GM23338 (cell line): ENCODE data around the gene ZBBX. TPM values are rescaled to one million over a fixed set of nuclear protein-coding genes. Genes with fewer than 3 reads are reported as not detected.

ENCODE experiments used
- ATAC-seq: fragments of 200-7000 bp; cut with Tn5 transposase; 3 replicates; pipeline ENCODE4 v1.9.1; 2020
- DNase-seq: peaks from one replicate; pipeline ENCODE4 v3.0.0-alpha.2; 2015; ENCODE audit warnings: low spot score
- H2AFZ ChIP-seq: fragments of 200-600 bp; sonication (generic); 2 replicates; pipeline ENCODE4 v1.8.0; 2016; ENCODE audit warnings: antibody characterized with exemption, mild to moderate bottlenecking, moderate library complexity
- H3F3A ChIP-seq: fragments of 200-600 bp; sonication (generic); replicated peaks from 2 replicates; pipeline ENCODE4 v1.8.0; 2017; ENCODE audit warnings: antibody characterized with exemption, mixed run types, low read depth
- H3K27ac ChIP-seq: fragments of 200-600 bp; sonication (generic); 2 replicates; pipeline ENCODE4 v1.6.1; 2016; ENCODE audit warnings: low read depth
- H3K27me3 ChIP-seq: fragments of 200-600 bp; sonication (generic); 2 replicates; pipeline ENCODE4 v1.8.0; 2016; ENCODE audit warnings: mild to moderate bottlenecking, mixed run types, moderate library complexity; ENCODE audit not compliant: insufficient read depth
- H3K36me3 ChIP-seq: fragments of 200-600 bp; sonication (generic); 2 replicates; pipeline ENCODE4 v1.8.0; 2016; ENCODE audit warnings: mild to moderate bottlenecking; ENCODE audit not compliant: insufficient read depth
- H3K4me1 ChIP-seq: fragments of 200-600 bp; sonication (generic); 2 replicates; pipeline ENCODE4 v1.8.0; 2016; ENCODE audit warnings: mild to moderate bottlenecking, moderate library complexity; ENCODE audit not compliant: insufficient read depth
- H3K4me2 ChIP-seq: fragments of 200-600 bp; sonication (generic); 2 replicates; pipeline ENCODE4 v1.7.1; 2017; ENCODE audit warnings: mixed run types
- H3K4me3 ChIP-seq: fragments of 200-600 bp; sonication (generic); 2 replicates; pipeline ENCODE4 v1.6.1; 2016; ENCODE audit warnings: mixed run types
- H3K79me2 ChIP-seq: fragments of 200-600 bp; sonication (generic); replicated peaks from 2 replicates; pipeline ENCODE4 v1.8.0; 2017; ENCODE audit warnings: mild to moderate bottlenecking; ENCODE audit not compliant: insufficient read depth
- H3K9me2 ChIP-seq: fragments of 200-600 bp; sonication (generic); 2 replicates; pipeline ENCODE4 v1.8.0; 2017; ENCODE audit not compliant: insufficient read depth
- H4K20me1 ChIP-seq: fragments of 200-600 bp; sonication (generic); replicated peaks from 2 replicates; pipeline ENCODE4 v1.8.0; 2017; ENCODE audit warnings: mild to moderate bottlenecking; ENCODE audit not compliant: insufficient read depth
- H3K27ac Mint-ChIP-seq: 2 replicates; pipeline ENCODE4 v1.8.0; 2020; ENCODE audit warnings: inconsistent platforms, mild to moderate bottlenecking, moderate library complexity, mixed read lengths
- H3K27me3 Mint-ChIP-seq: 3 replicates; pipeline ENCODE4 v1.8.0; 2022; ENCODE audit warnings: low read depth, mild to moderate bottlenecking, moderate library complexity, mixed read lengths, inconsistent platforms; ENCODE audit not compliant: insufficient read depth, poor library complexity
- H3K36me3 Mint-ChIP-seq: 3 replicates; pipeline ENCODE4 v1.8.0; 2021; ENCODE audit warnings: low read depth, mild to moderate bottlenecking, inconsistent platforms, moderate library complexity, mixed read lengths
- H3K4me1 Mint-ChIP-seq: 3 replicates; pipeline ENCODE4 v1.8.0; 2020; ENCODE audit warnings: mild to moderate bottlenecking, inconsistent platforms, mixed read lengths
- H3K4me3 Mint-ChIP-seq: 3 replicates; pipeline ENCODE4 v1.8.0; 2021; ENCODE audit warnings: moderate library complexity, mild to moderate bottlenecking, inconsistent platforms, mixed read lengths
- H3K9me3 Mint-ChIP-seq: 3 replicates; pipeline ENCODE4 v1.8.0; 2020; ENCODE audit warnings: moderate library complexity, mild to moderate bottlenecking, inconsistent platforms, mixed read lengths
- CREB1 ChIP-seq: fragments of 250-450 bp; sonication (Bioruptor Pico); IDR thresholded peaks from 2 replicates; pipeline ENCODE4 v1.5.0; 2020; ENCODE audit warnings: low read depth, mild to moderate bottlenecking, moderate library complexity
- EZH2 ChIP-seq: fragments of 200-600 bp; sonication (generic); IDR thresholded peaks from one replicate; pipeline ENCODE4 v1.8.0; 2017; ENCODE audit warnings: antibody characterized with exemption, mild to moderate bottlenecking, low read depth; ENCODE audit not compliant: unreplicated experiment
- POLR2AphosphoS5 ChIP-seq: IDR thresholded peaks from 2 replicates; pipeline ENCODE4 v1.6.1; 2016; ENCODE audit warnings: antibody characterized with exemption, low read depth
- STAT1 ChIP-seq: IDR thresholded peaks from one replicate; pipeline ENCODE4 v1.6.1; 2016; ENCODE audit warnings: antibody characterized with exemption; ENCODE audit not compliant: unreplicated experiment
- ZNF114 ChIP-seq: fragments of 250-450 bp; sonication (Bioruptor Pico); IDR thresholded peaks from 2 replicates; pipeline ENCODE4 v1.5.0; 2020; ENCODE audit warnings: mild to moderate bottlenecking, moderate library complexity
- polyA plus RNA-seq: library from polyadenylated mRNA; unstranded; fragments of >200 nt; fragmentation: Nextera tagmentation; extraction: Ambion mirVana; gene quantifications from 2 replicates; pipeline ENCODE4 v1.2.1, GENCODE V29; 2016
- total RNA-seq: library from RNA; depleted of rRNA; stranded (reverse); fragments of >200 nt; shearing (Covaris generic); gene quantifications from 2 replicates; pipeline ENCODE4 v1.2.3, GENCODE V29; 2014
- TF ChIP-seq, protein P1 (sequence below), 2 experiments: fragments of 200-600 bp in 1 of 2; sonication (generic) in 1 of 2; conservative IDR thresholded peaks; 2 replicates each; pipeline versions ENCODE4 v1.5.1 to v1.6.1; 2016 to 2017; ENCODE audit warnings: antibody characterized with exemption in 2 of 2, low read depth in 2 of 2, mild to moderate bottlenecking in 2 of 2, moderate library complexity in 1 of 2
- TF ChIP-seq, protein P2 (sequence below): fragments of 250-450 bp; sonication (Bioruptor Pico); IDR thresholded peaks from 2 replicates; pipeline ENCODE4 v1.5.0; 2020; ENCODE audit warnings: mild to moderate bottlenecking, moderate library complexity
- TF ChIP-seq, protein P3 (sequence below): IDR thresholded peaks from one replicate; pipeline ENCODE4 v1.6.1; 2018; ENCODE audit warnings: antibody characterized with exemption; ENCODE audit not compliant: unreplicated experiment

Gene ZBBX
- total and polyA plus RNA-seq, 2 experiments from 2014 or later = 0.90 to 1.1 TPM

DNA sequence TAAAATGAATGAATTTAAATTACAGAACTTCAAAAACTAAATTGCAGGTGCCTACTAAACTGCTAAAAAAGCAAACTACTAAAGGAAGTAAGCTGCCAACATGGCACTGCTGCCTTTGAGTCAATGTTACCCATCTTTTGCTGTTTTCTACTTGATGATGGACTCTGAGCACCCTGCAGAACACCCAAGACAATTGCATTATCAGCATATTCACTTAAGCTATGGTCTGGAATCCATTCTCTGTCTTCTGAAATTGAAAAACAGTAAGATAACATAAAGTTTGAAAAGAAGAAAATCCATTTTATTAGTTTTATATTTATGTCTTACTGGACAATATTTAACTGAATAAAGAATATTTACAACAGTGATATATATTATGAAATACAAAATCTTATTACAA is 91.4 kb downstream of the ZBBX start (continued):
- TF ChIP-seq, protein P1, sequence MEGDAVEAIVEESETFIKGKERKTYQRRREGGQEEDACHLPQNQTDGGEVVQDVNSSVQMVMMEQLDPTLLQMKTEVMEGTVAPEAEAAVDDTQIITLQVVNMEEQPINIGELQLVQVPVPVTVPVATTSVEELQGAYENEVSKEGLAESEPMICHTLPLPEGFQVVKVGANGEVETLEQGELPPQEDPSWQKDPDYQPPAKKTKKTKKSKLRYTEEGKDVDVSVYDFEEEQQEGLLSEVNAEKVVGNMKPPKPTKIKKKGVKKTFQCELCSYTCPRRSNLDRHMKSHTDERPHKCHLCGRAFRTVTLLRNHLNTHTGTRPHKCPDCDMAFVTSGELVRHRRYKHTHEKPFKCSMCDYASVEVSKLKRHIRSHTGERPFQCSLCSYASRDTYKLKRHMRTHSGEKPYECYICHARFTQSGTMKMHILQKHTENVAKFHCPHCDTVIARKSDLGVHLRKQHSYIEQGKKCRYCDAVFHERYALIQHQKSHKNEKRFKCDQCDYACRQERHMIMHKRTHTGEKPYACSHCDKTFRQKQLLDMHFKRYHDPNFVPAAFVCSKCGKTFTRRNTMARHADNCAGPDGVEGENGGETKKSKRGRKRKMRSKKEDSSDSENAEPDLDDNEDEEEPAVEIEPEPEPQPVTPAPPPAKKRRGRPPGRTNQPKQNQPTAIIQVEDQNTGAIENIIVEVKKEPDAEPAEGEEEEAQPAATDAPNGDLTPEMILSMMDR (conservative IDR thresholded peaks at IDR 0.05; ENCODE audit: low read depth in 2 of 2) = no peak
- TF ChIP-seq ZNF114 (CRISPR knock-in tag) (no peak), STAT1 (no peak)
- TF ChIP-seq, protein P2, sequence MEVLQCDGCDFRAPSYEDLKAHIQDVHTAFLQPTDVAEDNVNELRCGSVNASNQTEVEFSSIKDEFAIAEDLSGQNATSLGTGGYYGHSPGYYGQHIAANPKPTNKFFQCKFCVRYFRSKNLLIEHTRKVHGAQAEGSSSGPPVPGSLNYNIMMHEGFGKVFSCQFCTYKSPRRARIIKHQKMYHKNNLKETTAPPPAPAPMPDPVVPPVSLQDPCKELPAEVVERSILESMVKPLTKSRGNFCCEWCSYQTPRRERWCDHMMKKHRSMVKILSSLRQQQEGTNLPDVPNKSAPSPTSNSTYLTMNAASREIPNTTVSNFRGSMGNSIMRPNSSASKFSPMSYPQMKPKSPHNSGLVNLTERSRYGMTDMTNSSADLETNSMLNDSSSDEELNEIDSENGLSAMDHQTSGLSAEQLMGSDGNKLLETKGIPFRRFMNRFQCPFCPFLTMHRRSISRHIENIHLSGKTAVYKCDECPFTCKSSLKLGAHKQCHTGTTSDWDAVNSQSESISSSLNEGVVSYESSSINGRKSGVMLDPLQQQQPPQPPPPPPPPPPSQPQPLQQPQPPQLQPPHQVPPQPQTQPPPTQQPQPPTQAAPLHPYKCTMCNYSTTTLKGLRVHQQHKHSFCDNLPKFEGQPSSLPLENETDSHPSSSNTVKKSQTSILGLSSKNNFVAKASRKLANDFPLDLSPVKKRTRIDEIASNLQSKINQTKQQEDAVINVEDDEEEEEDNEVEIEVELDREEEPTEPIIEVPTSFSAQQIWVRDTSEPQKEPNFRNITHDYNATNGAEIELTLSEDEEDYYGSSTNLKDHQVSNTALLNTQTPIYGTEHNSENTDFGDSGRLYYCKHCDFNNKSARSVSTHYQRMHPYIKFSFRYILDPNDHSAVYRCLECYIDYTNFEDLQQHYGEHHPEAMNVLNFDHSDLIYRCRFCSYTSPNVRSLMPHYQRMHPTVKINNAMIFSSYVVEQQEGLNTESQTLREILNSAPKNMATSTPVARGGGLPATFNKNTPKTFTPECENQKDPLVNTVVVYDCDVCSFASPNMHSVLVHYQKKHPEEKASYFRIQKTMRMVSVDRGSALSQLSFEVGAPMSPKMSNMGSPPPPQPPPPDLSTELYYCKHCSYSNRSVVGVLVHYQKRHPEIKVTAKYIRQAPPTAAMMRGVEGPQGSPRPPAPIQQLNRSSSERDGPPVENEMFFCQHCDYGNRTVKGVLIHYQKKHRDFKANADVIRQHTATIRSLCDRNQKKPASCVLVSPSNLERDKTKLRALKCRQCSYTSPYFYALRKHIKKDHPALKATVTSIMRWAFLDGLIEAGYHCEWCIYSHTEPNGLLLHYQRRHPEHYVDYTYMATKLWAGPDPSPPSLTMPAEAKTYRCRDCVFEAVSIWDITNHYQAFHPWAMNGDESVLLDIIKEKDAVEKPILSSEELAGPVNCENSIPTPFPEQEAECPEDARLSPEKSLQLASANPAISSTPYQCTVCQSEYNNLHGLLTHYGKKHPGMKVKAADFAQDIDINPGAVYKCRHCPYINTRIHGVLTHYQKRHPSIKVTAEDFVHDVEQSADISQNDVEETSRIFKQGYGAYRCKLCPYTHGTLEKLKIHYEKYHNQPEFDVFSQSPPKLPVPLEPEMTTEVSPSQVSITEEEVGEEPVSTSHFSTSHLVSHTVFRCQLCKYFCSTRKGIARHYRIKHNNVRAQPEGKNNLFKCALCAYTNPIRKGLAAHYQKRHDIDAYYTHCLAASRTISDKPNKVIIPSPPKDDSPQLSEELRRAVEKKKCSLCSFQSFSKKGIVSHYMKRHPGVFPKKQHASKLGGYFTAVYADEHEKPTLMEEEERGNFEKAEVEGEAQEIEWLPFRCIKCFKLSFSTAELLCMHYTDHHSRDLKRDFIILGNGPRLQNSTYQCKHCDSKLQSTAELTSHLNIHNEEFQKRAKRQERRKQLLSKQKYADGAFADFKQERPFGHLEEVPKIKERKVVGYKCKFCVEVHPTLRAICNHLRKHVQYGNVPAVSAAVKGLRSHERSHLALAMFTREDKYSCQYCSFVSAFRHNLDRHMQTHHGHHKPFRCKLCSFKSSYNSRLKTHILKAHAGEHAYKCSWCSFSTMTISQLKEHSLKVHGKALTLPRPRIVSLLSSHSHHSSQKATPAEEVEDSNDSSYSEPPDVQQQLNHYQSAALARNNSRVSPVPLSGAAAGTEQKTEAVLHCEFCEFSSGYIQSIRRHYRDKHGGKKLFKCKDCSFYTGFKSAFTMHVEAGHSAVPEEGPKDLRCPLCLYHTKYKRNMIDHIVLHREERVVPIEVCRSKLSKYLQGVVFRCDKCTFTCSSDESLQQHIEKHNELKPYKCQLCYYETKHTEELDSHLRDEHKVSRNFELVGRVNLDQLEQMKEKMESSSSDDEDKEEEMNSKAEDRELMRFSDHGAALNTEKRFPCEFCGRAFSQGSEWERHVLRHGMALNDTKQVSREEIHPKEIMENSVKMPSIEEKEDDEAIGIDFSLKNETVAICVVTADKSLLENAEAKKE (CRISPR knock-in tag) = no peak

DNA sequence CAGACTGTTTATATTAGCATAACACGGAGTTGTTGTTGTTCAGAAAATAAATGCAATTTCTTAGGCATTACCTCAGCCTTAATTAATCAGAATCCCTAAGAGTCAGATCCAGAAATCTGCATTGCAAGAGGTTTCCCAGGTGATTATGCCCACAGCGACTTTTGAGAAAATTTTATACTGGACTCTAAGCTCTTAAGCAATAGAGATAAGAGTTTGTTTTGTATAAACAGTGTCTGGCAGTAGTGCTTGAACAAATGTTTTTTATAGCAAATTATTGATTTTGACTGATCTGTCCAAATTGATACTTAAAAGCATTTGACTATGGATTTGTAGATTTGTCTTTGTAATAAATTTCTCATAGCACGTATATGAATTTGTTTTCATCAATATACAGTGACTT is 92.8 kb downstream of the ZBBX start:
- Histone ChIP-seq H3K4me3 (no peak overlapping the region), H3K4me1 (no peaks in the 10 kb centered on the region), H4K20me1 (no peaks in the 10 kb centered on the region), H3K4me2 (no peak overlapping the region), H3F3A (no peaks in the 10 kb centered on the region), H3K27ac (no peak overlapping the region), H3K79me2 (no peaks in the 10 kb centered on the region), H3K27me3 (no peaks in the 10 kb centered on the region), H3K36me3 (no peaks in the 10 kb centered on the region), H2AFZ (no peak overlapping the region), H3K9me2 (no peaks in the 10 kb centered on the region)
- H3K9me3 Mint-ChIP-seq = no peaks in the 10 kb centered on the region; the same call in 2 of the 3 replicates
- ATAC-seq (no peak), DNase-seq (no peak)
- no peaks in the 10 kb centered on the region for H3K27me3 Mint-ChIP-seq
- H3K27ac Mint-ChIP-seq = no peak overlapping the region
- H3K4me1 Mint-ChIP-seq = peaks cover 4% of the 10 kb centered on the region; the same call in 2 of the 3 replicates
- H3K4me3 Mint-ChIP-seq = no peak overlapping the region
- H3K36me3 Mint-ChIP-seq = no peaks in the 10 kb centered on the region
- TF ChIP-seq EZH2 (no peak), ZNF114 (CRISPR knock-in tag) (no peak), CREB1 (CRISPR knock-in tag) (no peak), POLR2AphosphoS5 (no peak)
- TF ChIP-seq, protein P3, sequence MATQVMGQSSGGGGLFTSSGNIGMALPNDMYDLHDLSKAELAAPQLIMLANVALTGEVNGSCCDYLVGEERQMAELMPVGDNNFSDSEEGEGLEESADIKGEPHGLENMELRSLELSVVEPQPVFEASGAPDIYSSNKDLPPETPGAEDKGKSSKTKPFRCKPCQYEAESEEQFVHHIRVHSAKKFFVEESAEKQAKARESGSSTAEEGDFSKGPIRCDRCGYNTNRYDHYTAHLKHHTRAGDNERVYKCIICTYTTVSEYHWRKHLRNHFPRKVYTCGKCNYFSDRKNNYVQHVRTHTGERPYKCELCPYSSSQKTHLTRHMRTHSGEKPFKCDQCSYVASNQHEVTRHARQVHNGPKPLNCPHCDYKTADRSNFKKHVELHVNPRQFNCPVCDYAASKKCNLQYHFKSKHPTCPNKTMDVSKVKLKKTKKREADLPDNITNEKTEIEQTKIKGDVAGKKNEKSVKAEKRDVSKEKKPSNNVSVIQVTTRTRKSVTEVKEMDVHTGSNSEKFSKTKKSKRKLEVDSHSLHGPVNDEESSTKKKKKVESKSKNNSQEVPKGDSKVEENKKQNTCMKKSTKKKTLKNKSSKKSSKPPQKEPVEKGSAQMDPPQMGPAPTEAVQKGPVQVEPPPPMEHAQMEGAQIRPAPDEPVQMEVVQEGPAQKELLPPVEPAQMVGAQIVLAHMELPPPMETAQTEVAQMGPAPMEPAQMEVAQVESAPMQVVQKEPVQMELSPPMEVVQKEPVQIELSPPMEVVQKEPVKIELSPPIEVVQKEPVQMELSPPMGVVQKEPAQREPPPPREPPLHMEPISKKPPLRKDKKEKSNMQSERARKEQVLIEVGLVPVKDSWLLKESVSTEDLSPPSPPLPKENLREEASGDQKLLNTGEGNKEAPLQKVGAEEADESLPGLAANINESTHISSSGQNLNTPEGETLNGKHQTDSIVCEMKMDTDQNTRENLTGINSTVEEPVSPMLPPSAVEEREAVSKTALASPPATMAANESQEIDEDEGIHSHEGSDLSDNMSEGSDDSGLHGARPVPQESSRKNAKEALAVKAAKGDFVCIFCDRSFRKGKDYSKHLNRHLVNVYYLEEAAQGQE = no peak
